Stimulated activated CD8-positive, alpha-beta memory T cell treated with anti-CD3 and anti-CD28 coated beads, Interleukin-7, amount 100 ng/mL, for 1 hour (primary cell): ENCODE results near the gene CTNND2.

Experiments
- DNase-seq, 2 donors: peaks; one replicate each; pipeline ENCODE4 v3.0.0-alpha.2; 2020; ENCODE audit warnings: low read depth in 2 of 2

The CTNND2 gene

GRCh38 chr5:11596185-11596584 lies 308.1 kb downstream of the CTNND2 start:
- no peak for DNase-seq

- DNase-seq, result no peak
These were observed 309.2 kb downstream of the CTNND2 start for GRCh38 chr5:11595045-11595444.

- DNase-seq, result no peak
These were observed 310.2 kb downstream of the CTNND2 start for GRCh38 chr5:11594021-11594420.

- no peak for DNase-seq
These were observed 313.8 kb downstream of the CTNND2 start for GRCh38 chr5:11590475-11590874.

GRCh38 chr5:11588803-11589202 lies 315.4 kb downstream of the CTNND2 start:
- no peak for DNase-seq

- DNase-seq, result no peak
These were observed 320.2 kb downstream of the CTNND2 start for GRCh38 chr5:11584017-11584416.

- DNase-seq, result no peak
These were observed 324.9 kb downstream of the CTNND2 start for GRCh38 chr5:11579351-11579750.

- no peak for DNase-seq
These were observed 329.5 kb downstream of the CTNND2 start for GRCh38 chr5:11574787-11575186.

- DNase-seq, result no peak
These were observed 330.9 kb downstream of the CTNND2 start for GRCh38 chr5:11573140-11573992.

- no peak for DNase-seq
These were observed 339.5 kb downstream of the CTNND2 start for GRCh38 chr5:11564706-11565105.

- DNase-seq, result no peak
These were observed 340.4 kb downstream of the CTNND2 start for GRCh38 chr5:11563822-11564221.

- DNase-seq, result no peak
These were observed 343.1 kb downstream of the CTNND2 start for GRCh38 chr5:11560915-11561697.

GRCh38 chr5:11557063-11557462 lies 347.2 kb downstream of the CTNND2 start:
- no peak for DNase-seq

- no peak for DNase-seq
These were observed 349.1 kb downstream of the CTNND2 start for GRCh38 chr5:11555171-11555570.

GRCh38 chr5:11547730-11548129 lies 356.5 kb downstream of the CTNND2 start:
- no peak for DNase-seq

- DNase-seq, result no peak
These were observed 357.1 kb downstream of the CTNND2 start for GRCh38 chr5:11547140-11547539.

- no peak for DNase-seq
These were observed 364.1 kb downstream of the CTNND2 start for GRCh38 chr5:11540112-11540511.

- DNase-seq, result no peak
These were observed 372.3 kb downstream of the CTNND2 start for GRCh38 chr5:11531811-11532555.

- DNase-seq, result no peak
These were observed 375.5 kb downstream of the CTNND2 start for GRCh38 chr5:11528720-11529119.

- no peak for DNase-seq
These were observed 376.4 kb downstream of the CTNND2 start for GRCh38 chr5:11527652-11528349.

- no peak for DNase-seq
These were observed 379.2 kb downstream of the CTNND2 start for GRCh38 chr5:11525020-11525419.

GRCh38 chr5:11524188-11524587 lies 380.1 kb downstream of the CTNND2 start:
- no peak for DNase-seq
